ENCODE data around the gene RASSF1.

GRCh38 chr3:50297384-50297775, 43.3 kb downstream of the RASSF1 start:
- TF ChIP-seq CTCF (IDR thresholded peaks at IDR 0.05; ENCODE audit: low read length) (no peak), EZH2 (IDR thresholded peaks at IDR 0.05; ENCODE audit: borderline replicate concordance, low read length) (no peak)

All from OCI-LY1 (cell line).